Epithelial cell of proximal tubule (primary cell): ENCODE results near the gene PPP1R1B. TPM values are rescaled to one million over a fixed set of nuclear protein-coding genes. Genes with fewer than 3 reads are reported as not detected.

ENCODE experiments used
- DNase-seq: peaks from one replicate; pipeline ENCODE4 v3.0.0-alpha.2; 2011; ENCODE audit warnings: low read depth
- H3K4me3 ChIP-seq: 2 replicates; pipeline ENCODE4 v1.5.1; 2011; ENCODE audit warnings: low read depth, mild to moderate bottlenecking, low read length
- CTCF ChIP-seq: conservative IDR thresholded peaks from 2 replicates; pipeline ENCODE4 v1.5.1; 2012; ENCODE audit warnings: low read depth, mild to moderate bottlenecking, low read length
- total RNA-seq: library from RNA; depleted of rRNA; stranded (reverse); fragments of >200 nt; gene quantifications from 2 replicates; pipeline ENCODE4 v1.2.3, GENCODE V29; 2015

Gene PPP1R1B
- total RNA-seq, 1 donor from 2014 or later, result not detected

- DNase-seq, result no peak
- no peak within 1 kb of the TSS for H3K4me3 ChIP-seq
- no peak for TF ChIP-seq CTCF
Measured at GRCh38 chr17:39664581-39665561, 38.1 kb downstream of the PPP1R1B start, which contains the start of gene TCAP. TSS of gene TCAP (plus strand) at chr17:39665349. CDS start at chr17:39665360, 11 bp downstream.

GRCh38 chr17:39665642-39666224 is 39.0 kb downstream of the PPP1R1B start:
- TF ChIP-seq CTCF, result no peak
- no peak overlapping the region for H3K4me3 ChIP-seq
- no peak for DNase-seq

- H3K4me3 ChIP-seq, result no peak overlapping the region
- DNase-seq, result no peak
- no peak for TF ChIP-seq CTCF
Measured at GRCh38 chr17:39666231-39666600, 39.5 kb downstream of the PPP1R1B start.

- H3K4me3 ChIP-seq, result no peak overlapping the region
- no peak for DNase-seq
- no peak for TF ChIP-seq CTCF
Measured at GRCh38 chr17:39666601-39667261, 40.0 kb downstream of the PPP1R1B start.

GRCh38 chr17:39667262-39667944 is 40.7 kb downstream of the PPP1R1B start:
- no peak for TF ChIP-seq CTCF
- DNase-seq, result no peak
- no peak overlapping the region for H3K4me3 ChIP-seq

- peak; percentile 65 for TF ChIP-seq CTCF
- peak within 1 kb of the TSS; percentile 28 for H3K4me3 ChIP-seq
- no peak for DNase-seq
Measured at GRCh38 chr17:39667945-39668924, 41.5 kb downstream of the PPP1R1B start, which contains the start of gene PNMT. TSS of gene PNMT (plus strand) at chr17:39668453. CDS start at chr17:39668476, 23 bp downstream.
